ACHN (cell line): Measurements from ENCODE around the gene FDX1.

Experiments
- DNase-seq: peaks from one replicate; pipeline ENCODE4 v3.0.0-alpha.2; 2015
- in situ Hi-C: cut with HindIII; loops from 2 replicates; pipeline ENCODE4 v1.10.0; 2017; ENCODE audit warnings: low sequenced_read_pairs, low pct_ligation_motif_present, low pct_unique_long_range_greater_than_20kb

FDX1 gene

GRCh38 chr11:110491577-110492320, 62.0 kb downstream of the FDX1 start:
- in situ Hi-C loops, result no loop called here
- DNase-seq, result no peak

GRCh38 chr11:110492321-110492685, 62.6 kb downstream of the FDX1 start:
- no peak for DNase-seq
- in situ Hi-C loops, result no loop called here

- in situ Hi-C loops, result no loop called here
- DNase-seq, result no peak
Measured at GRCh38 chr11:110493346-110493745, 63.6 kb downstream of the FDX1 start.

GRCh38 chr11:110497231-110497978, 67.7 kb downstream of the FDX1 start:
- in situ Hi-C loops, result no loop called here

GRCh38 chr11:110501428-110501827, 71.7 kb downstream of the FDX1 start:
- in situ Hi-C loops, result no loop called here
- DNase-seq, result no peak

More at GRCh38 chr11:110497231-110497978, 67.7 kb downstream of the FDX1 start:
- DNase-seq, result no peak

GRCh38 chr11:110505528-110506284, 76.0 kb downstream of the FDX1 start:
- DNase-seq, result no peak
- in situ Hi-C loops, result no loop called here

- in situ Hi-C loops, result no loop called here
- DNase-seq, result no peak
Measured at GRCh38 chr11:110507328-110507727, 77.6 kb downstream of the FDX1 start.

GRCh38 chr11:110508786-110509185, 79.0 kb downstream of the FDX1 start:
- in situ Hi-C loops, result no loop called here
- DNase-seq, result no peak

- in situ Hi-C loops, result no loop called here
- DNase-seq, result no peak
Measured at GRCh38 chr11:110509472-110509871, 79.7 kb downstream of the FDX1 start.

- DNase-seq, result no peak
- in situ Hi-C loops, result no loop called here
Measured at GRCh38 chr11:110512026-110512425, 82.3 kb downstream of the FDX1 start.

- DNase-seq, result no peak
- in situ Hi-C loops, result no loop called here
Measured at GRCh38 chr11:110513259-110513801, 83.6 kb downstream of the FDX1 start.

- in situ Hi-C loops, result no loop called here
- no peak for DNase-seq
Measured at GRCh38 chr11:110513846-110514437, 84.2 kb downstream of the FDX1 start.
